CD4-positive, alpha-beta T cell treated with Interleukin-15 for 1 hour (primary cell): Measurements from ENCODE around the gene LMTK2.

Experiments
- DNase-seq: peaks from one replicate; pipeline ENCODE4 v3.0.0-alpha.2; 2020

LMTK2 gene

DNA sequence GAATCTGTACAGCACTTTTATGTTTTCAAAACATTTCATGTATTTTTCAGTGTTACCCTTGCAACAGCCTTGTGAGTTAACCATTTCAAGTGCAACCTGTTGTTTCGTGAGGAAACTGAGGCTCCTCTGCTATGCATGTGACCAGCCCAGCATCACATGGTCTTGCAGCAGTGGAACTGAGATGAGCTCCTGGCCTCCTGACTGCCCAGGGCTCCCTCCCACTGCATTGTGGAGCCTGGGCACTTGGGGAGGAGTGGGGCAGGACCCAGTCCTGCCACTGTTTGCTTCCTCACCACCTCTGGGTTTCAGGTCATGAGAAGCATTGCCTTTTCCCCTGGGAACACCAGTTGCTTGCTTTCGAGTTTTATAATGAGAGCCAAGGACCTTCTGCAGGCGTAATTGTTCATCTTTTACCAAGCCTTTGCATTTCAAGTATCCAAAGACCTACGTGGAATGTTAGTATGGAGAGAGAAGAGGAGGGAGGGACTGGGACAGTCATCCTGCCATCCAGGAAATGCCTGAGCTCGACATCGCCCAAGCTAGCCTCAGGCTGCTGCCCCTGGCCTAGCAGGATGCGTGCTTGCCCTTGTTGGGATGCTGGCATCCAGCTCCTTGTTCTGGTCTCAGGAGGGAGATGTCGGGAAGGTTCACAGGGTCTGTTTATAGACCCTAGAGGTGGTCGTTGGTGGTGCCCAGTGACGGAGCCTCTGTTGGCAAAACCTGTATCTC lies 72.3 kb downstream of the LMTK2 start:
- no peak for DNase-seq

DNA sequence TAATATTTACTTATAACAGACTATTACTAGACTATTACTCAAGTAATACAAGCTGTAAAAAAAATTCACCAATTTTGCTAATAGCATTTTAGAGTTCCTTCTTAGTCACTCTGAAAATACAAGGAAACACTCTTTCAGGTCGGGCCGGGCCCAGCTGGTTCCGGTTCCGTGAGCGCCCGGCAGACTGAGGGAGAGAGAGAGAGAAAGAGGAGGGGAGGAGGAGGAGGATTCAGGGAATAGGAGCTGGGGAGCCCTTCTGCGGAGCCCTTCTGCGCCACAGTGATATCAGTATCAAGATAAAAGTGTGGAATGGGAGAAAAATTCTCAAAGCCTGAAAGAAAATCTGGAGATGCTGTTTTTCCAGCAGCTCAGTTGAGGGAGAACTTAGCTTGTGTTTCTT lies 74.1 kb downstream of the LMTK2 start:
- no peak for DNase-seq

DNA sequence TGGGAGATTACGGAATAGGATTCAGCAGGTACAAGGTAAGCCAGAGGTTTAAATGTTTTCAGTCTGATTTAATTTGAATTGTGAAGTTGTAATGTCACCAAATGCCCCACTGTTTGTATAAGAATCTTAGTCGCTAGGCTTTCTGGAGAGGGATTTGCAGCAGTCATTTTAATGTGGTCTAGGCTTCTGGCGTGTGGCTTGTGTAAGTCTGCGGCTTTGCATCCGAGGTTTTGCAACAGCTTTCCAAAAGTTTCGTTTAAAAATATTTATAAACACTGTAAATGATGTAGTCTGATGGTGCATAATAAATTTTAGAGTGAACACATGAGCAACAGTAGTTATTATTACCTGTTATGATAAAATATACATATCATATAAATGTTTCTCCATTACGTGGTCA lies 78.4 kb downstream of the LMTK2 start:
- DNase-seq: no peak

DNA sequence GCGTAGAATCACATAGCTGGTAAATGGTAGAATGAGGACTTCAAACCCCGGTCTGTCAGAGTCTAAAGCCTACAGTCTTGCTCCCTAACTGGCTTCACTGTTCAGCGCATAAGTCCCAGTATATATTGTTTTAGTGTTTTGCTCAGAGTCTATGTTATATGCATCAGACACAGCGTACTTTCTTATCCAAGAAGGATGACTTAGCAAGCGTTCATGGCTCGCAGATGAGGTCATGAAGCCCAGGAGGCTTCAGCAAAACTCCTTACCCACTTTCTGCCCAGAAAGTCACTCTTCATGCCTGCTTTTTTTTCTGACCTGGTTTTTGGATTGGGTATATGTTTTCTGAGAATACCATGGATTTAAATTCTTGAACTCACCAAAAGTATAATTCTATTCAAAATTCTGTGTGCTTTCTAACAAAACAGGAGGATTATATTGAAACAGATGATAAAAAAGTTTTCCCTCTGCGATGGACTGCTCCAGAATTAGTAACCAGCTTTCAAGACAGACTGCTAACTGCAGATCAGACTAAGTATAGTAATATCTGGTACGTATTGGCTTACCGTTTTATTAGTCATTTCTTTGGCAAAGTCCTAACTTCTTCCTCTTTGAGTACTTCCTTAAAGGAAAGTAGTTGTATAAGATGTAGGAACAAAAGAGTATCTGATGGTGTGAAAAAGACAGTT lies 79.9 kb downstream of the LMTK2 start:
- no peak for DNase-seq

DNA sequence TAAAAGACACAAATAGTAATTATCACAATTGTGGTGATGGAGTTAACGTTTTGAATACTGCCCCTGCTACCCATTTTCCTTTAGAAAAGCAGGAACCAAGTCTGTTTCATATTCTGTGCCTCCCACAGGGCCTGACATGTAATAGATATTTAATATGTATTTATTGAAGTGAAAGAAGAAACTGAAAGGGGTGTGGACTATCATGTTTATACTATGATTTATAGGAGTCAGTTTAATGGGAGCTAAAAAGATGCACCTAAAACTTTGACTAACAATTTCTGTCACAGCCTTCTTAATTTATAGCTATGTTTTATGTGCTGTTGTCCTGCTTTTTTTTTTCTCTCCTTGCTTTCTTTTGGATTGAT lies 80.5 kb downstream of the LMTK2 start:
- DNase-seq: no peak

DNA sequence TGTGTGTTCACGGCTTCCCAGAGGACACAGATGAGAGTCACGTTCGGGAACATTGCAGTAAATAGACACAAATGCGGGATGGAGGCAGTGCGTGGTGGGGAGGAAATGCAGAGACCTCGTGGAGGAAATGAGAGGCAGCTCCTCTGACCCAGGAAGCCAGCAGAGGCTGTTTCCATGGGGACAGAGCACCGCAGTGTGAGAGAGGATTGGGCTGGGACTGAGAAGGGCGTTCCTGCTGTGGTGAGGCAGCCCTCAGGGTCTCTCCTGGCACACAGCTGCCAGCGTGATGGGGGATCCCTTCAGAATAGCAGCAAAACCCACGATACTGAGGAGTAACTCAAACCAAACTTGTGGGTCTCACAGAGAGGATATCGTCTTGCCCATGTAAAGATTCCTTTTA lies 82.9 kb downstream of the LMTK2 start:
- DNase-seq: no peak

DNA sequence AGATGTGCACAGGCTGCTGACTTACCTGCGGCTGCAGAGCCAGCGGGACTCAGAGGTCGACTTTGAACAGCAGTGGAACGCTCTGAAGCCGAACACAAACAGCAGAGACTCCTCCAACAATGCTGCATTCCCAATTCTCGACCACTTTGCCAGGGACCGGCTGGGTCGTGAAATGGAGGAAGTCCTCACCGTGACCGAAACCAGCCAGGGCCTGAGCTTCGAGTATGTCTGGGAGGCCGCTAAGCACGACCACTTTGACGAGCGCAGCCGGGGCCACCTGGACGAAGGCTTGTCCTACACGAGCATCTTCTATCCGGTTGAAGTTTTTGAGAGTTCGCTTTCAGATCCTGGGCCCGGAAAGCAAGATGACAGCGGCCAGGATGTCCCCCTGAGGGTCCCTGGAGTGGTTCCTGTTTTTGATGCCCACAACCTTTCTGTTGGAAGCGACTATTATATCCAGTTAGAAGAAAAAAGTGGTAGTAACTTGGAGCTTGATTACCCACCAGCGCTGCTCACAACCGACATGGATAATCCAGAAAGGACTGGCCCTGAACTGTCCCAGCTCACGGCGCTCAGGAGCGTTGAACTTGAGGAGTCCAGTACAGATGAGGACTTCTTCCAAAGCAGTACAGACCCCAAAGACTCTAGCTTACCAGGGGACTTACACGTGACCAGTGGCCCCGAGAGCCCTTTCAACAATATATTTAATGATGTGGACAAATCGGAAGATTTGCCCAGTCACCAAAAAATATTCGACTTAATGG lies 85.2 kb downstream of the LMTK2 start:
- no peak for DNase-seq

DNA sequence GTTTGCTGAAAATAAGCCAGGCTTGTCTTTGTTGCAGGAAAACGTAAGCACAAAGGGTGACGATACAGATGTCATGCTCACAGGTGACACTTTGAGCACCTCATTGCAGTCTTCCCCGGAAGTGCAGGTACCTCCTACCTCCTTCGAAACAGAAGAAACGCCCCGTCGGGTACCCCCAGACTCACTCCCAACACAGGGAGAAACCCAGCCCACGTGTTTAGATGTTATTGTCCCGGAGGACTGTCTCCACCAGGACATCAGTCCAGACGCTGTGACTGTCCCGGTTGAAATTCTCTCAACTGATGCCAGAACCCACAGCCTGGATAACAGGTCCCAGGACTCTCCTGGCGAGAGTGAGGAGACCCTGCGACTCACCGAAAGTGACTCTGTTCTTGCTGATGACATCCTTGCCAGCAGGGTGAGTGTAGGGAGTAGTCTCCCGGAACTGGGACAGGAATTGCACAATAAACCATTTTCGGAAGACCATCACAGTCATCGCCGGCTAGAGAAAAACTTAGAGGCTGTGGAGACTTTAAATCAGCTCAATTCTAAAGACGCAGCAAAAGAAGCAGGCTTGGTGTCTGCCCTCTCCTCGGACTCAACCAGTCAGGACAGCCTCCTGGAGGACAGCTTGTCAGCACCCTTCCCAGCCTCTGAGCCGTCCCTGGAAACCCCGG lies 86.3 kb downstream of the LMTK2 start:
- DNase-seq: no peak

DNA sequence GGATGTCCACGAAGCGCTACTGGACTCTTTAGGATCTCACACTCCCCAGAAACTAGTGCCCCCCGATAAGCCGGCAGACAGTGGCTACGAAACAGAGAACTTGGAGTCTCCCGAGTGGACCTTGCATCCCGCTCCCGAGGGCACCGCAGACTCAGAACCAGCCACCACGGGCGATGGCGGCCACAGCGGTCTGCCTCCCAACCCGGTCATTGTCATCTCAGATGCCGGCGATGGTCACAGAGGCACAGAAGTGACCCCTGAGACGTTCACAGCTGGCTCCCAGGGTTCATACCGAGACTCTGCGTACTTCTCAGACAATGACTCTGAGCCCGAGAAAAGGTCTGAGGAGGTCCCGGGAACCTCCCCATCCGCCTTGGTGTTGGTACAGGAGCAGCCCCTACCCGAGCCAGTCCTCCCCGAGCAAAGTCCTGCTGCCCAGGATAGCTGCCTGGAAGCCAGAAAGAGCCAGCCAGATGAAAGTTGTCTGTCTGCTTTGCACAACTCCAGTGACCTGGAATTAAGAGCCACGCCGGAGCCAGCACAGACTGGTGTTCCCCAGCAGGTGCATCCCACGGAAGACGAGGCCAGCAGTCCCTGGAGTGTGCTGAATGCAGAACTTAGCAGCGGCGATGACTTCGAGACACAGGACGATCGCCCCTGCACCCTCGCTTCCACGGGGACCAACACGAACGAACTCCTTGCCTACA lies 87.0 kb downstream of the LMTK2 start:
- no peak for DNase-seq

DNA sequence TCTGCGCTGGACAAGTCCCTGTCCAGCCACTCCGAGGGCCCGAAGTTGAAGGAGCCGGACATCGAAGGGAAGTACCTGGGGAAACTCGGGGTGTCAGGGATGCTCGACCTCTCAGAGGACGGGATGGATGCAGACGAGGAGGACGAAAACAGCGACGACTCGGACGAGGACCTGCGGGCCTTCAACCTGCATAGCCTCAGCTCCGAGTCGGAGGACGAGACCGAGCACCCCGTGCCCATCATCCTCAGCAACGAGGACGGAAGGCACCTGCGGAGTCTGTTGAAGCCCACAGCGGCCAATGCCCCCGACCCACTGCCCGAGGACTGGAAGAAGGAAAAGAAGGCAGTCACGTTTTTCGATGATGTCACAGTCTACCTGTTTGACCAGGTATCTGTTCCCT lies 87.5 kb downstream of the LMTK2 start:
- no peak for DNase-seq

DNA sequence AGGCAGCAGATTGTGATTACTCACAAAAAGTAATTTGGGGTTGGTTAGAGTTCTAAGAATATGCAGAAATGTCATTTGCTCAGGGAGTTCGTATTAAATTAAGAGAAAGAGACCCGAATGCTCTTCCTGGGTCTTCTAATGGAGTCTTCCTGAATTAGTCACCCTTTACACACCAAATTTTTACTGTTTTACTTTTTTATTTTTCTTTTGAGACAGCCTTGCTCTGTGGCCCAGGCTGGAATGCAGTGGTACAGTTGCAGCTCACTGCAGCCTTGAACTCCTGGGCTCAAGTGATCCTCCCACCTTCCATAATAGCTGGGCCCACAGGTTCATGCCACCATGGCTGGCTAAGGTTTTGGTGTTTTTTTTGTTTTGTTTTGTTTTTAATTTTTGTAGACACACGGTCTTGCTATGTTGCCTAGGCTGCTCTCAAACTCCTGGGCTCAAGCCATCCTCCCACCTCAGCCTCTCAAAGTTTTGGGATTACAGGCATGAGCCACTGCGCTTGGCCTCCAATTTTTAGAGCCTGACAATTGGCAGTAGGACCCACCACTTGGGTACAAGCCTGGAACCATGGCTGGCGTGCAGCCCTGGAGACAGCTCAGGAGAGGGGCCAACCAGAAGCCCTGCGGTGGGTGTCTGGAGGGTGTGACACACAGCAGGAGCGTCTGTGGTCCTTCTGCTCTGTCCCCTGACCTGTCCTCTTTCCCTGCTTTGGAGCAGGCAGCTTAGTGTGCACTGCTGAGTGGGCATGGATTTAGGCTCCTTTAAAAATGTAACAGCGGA lies 88.2 kb downstream of the LMTK2 start:
- no peak for DNase-seq

DNA sequence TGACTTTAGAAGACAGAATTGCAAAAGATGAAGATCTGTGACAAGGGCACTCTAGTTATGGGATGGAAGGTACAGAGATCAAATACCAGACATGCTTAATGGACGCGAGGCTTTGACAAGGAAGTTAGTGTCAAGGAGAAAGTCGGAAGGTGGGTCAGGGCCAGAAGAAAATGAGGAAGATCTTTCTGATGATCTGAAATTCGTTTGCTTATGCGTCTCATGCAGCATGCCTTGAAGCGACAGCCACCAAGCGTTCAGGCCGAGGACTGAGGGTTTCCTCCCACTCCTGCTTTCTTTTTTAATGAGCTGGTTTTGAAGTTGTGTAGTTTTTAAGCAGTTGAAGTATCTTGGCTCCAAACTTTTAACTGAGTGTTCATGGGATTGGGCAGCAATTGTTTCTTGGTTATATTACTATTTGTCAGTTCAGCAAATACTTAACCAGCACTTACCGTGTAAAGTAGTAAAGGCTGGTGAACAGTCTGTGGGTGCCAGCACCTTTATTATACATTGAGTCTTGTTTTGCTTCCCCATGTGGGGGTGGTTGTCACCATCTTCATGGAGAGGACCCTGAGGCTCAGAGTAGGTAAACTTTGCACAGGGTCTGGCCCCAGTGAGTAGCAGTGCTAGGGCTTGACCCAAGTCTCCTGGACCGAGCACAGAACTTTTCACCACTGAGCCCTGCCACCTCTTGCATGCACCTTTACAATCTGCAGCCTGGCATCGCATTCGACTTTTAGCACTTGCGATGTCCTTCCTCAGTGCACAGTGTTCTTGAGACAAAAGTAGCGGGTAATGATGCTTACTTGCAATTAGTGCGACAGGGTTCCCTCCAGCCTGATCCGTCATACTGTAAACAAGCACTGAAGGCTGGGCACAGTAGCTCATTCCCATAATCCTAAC lies 90.3 kb downstream of the LMTK2 start:
- DNase-seq: no peak

DNA sequence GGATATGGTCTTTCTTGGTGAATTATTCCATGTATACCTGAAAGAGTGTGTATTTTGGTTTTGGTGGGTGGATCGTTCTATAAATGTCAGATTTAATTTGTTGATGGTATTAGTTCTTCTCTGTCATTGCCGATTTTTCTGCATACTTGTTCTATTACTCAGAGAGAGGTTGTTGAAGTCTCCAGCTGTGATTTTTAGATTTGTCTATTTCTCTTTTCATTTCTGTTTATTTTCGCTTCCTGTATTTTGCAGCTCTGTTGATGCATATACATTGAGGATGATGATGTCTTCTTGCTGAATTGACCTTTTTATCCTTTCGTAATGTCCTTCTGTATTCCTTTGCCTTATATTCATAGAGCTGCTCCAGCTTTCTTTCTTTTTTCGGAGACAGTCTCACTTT lies 92.5 kb downstream of the LMTK2 start:
- no peak for DNase-seq

DNA sequence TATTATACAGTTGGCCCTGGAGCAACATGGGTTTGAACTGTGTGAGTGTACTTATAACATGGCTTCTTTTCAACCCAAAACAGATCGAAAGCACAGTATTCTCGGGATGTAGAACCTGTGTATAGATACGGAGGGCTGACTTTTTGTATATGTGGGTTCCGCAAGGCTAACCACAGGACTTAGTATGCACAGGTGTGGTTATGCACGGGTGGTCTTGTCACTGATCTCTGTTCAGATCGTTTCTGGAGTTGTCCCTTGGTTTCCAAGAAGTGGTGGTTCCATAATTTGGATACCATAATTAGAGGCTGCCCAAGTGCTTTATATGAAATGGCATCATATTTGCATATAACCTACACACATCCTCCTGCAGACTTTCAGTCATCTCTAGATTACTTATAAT lies 93.7 kb downstream of the LMTK2 start:
- no peak for DNase-seq

DNA sequence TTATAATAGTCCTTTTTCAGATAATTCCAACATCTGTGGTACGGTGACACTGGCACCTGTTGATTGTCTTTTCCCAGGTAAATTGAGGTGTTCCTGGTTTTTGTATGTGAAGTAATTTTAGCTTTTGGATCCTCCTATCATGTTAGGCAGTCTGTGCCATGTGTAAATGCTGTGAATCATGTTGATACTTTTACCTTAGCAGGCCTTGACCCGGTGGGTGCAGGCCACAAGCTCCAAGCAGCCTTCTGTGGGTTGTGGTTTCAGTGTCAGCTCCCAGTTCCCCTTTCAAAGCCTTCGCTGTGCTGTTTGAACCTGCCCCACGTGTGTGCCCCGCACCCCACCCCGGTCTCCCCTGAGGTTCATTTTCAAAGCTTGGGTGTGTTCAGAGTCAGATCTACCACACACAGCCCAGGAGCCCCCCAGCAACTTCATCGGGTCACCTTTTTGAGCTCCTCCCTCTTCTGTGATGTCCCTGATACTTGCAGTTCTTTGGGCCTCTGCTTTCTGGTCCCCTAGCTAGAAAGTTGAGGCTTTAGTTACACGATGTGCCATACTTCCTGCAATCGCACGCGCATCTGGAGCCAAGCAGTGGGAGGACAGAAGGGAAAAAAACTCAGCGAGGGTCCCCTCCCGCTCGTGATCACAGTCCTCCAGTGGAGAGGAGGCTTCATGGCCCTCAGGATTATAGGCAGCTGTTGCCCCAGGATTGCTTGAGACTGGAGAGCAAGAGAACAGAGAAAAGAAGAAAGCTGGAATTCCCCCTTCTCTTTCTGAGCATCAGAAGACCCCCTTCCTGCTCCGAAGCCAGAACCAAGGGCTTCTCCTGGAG lies 95.9 kb downstream of the LMTK2 start:
- peak; percentile 82 for DNase-seq

DNA sequence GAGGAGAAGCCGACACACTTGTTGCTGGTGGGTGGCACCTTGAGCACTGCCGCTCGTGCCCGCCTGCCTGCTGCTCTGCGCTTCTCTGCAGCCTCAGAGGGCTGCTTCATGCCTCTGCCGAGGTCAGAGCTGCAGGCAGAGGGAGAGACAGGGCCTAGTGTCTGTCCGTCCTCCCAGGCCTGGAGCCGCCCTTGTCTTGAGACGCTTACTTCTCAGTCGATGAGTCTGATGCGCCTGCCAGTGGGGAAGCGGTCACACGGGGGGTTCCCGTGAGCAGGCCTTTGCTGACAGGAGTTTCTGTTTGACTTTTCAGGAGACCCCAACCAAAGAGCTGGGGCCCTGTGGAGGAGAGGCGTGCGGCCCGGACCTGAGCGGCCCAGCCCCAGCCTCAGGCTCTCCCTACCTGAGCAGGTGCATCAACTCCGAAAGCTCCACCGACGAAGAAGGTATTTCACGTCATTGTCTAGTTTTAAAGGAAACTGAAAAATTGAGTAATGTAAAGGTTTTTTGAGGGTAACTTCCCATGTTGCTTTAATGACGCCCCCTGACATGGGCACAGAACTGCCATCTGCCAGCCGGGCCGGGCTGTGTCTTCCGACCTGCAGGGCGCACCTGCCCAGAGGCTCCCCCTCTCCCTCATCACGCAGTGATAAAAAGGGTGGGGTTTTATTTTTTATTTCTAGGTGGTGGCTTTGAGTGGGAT lies 96.8 kb downstream of the LMTK2 start:
- DNase-seq: no peak

DNA sequence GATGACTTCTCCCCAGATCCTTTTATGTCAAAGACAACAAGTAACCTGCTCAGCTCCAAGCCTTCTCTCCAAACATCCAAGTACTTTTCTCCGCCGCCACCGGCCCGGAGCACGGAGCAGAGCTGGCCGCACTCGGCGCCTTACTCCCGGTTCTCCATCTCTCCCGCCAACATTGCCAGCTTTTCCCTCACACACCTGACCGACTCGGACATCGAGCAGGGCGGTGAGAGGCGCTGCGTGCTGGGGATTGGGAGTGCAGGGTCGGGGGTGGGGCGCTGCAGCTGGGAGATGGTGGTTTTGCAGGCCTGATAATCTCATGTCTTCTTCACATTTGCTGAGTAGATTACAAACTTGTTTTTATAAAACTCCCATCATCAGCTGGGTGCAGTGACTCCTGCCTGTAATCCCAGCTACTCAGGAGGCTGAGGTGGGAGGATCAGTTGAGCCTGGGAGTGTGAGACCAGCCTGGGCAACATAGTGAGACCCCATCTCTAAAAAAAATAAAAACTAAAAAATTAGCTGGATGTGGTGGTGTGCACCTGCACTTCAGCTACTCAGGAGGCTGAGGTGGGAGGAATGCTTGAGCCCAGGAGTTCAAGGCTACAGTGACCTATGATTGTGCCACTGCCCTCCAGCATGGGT lies 97.4 kb downstream of the LMTK2 start:
- no peak for DNase-seq

DNA sequence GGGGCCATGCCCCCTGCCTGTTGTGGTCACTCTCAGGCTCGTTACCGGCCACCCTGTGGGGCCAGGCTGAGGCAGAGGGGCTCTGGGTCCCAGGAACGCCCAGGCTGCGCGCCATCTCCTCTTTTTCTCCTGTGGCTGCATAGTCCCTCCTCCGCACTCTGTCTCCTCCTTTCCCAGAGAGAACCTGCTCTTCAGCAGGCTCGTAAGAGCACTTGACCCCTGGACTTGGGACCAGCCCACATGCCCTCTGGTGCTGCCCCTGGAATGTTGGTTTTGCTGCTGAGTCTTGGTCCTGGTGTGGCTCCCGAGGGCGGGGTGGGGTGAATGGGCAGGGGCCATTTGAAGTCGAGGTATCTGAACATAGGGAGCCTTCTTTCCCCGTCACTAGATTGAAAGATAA lies 98.0 kb downstream of the LMTK2 start:
- DNase-seq: no peak
